Measurements from ENCODE around the gene VPS51.
A peak's percentile ranks its signal among the peaks of the same experiment; 100 is the strongest.

VPS51 gene

DNA sequence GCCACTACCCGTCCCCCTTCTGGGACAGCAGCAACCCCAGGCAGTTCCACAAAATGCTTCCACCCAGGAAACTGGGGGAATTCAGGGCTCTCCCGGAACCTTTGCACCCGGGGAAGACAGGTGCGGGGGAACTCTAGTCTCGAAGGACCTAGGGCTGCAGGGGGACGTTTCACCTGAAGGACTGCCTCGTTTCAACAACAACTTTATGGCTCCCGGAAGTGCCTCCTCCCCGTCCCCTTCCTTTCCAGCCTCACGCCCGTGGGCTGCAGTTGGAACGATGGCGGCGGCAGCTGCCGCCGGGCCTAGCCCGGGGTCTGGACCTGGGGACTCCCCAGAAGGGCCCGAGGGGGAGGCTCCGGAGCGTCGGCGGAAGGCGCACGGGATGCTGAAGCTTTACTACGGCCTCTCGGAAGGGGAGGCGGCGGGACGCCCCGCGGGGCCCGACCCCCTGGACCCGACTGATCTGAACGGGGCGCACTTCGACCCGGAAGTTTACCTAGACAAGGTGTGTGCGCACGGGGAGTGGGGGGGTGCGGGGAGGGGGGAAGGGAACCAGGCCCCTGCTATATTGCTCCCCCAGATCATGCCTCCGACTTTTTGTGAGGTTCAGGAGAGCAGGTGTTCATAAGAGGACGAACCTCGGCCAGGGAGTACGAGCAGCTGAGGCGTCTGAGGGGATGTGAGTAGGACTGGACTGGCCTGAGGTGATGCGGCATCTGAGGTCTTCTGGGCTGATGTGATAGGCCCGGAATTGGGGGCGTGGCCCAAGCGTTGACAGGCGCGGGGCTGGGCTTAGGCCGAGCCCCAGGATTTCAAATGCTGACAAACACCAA, at the start of gene VPS51:
VPS51 (plus strand) TSS at position 241 of the 833 bp plus-strand sequence; CDS start at position 278, 37 bp downstream.
- DNase-seq: peak; percentile 84

DNA sequence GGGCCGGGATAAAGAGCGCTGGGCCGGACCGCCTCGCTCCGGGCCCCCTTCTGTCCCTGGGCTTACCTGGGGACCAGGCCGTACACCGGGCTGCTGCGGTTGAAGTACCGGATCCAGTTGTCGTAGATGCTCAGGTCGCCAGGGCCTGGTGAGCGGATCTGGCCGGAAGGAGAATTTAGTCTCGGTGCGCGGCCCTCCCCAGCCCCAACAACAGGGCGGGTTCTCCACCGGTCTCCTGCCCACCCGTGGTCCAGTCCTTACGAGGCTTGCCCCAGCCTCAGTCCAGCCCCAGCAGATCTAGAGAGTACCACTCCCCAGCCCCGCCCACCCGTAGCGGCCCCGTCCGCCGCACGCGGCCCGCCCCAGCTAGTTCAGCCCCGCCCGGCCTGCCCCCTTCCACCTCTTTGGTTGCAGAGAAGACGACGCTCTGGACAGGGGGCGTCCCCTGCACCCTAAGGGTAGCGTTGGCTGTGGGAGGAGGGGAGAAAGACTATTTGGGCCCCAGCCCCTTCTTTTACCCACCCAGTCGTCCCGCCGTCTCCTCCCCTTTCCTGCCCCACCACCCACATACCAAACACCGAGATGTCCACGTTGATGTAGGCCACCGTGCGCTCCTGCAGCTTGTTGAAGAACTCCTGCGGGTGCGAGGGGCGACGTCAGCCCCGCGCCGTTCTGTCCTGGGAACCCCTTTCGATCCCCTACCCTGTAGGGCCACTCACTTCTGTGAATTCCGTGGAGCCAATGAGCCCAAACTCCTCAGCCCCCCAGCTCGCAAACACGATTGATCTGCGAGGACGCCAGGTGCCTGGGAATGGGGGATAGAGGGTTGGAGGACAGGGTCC, 48.2 kb upstream of the VPS51 start:
- DNase-seq: no peak

DNA sequence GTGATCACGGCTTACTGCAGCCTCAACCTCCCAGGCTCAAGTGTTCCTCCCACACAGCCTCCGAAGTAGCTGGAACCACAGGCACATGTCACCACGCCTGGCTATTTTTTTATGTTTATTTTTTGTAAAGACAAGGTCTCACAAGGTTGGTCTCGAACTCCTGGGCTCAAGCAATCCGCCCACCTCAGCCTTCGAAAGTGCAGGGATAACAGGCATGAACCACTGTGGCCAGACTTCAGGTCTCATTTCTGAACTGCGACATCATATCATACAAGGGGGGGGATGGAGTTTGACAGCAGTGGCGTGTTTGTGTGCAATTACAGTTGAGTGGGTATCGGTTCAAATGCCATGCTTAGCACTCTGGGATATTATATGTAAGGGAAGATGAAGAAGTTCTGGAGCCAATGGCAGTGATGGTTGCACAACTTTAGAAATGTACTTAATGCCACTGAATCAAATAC, 44.6 kb upstream of the VPS51 start:
- DNase-seq: no peak

DNA sequence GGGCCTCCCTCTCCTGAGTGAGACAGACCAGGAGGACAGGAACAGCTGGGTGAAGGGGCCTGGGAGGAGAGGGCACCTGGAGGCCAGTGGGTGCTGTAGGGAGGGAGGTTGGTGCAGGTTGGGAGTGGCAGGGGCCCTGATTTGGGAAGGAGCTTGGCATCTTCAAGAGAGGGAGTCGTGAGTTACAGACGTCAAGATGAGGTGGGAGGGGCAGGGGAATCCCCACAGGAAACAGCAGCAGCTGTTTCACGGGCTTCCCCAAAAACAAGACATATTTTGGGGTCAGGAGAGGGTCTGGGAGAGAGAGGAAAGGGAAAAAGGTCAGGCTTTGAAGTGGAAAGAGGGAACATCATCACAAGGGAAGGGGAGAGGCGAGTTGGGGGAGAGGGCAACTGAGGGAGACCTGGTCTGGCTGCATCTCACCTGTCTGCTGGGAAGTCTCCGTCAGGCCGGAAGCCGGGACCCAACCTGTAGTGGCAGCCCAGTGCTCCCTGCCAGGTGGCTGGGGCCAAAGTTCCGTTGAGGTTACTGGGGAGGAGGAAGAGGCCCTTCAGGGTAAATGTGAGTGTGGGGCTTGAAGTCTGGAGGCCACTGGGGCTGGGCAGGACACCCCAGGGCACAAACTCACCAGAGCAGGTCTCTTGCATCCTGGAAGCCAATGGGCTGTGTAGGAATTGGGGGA, 42.0 kb upstream of the VPS51 start:
- no peak for DNase-seq

DNA sequence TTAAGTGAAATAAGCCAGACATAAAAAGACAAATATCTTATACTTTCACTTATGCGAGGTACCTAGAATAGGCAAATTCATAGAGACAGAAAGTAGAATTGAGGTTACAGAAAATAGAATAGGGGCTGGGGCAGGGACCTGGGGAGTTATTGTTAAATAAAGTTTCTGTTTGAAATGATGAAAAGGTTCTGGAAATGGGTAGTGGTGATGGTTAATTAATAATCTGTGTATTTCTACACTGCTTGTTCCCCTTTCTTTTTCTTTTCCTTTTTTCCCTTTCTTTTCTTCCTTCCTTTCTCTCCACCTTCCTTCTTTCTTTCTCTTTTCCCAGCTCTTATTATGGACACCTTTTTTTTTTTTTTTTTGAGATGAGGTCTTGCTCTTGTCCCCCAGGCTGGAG, 40.5 kb upstream of the VPS51 start:
- no peak for DNase-seq

DNA sequence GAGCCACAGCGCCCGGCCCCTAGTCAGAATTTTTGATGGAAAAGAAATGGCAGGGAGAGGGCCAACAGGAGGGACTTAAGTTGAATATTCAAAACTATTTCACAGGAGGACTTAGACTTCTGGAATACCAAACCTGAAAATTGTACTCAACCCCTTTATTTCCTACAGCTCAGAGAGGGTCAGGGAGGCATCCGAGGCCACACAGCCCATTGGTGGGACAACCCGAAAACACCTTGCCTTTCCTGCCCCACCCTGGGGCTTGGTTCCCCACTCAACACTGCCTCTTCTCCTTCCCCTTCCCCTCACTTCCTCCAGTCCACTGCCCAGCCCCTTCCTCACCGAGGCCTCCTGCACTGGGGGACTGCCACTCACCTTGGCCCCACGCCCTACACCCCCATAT, 39.0 kb upstream of the VPS51 start:
- no peak for DNase-seq

DNA sequence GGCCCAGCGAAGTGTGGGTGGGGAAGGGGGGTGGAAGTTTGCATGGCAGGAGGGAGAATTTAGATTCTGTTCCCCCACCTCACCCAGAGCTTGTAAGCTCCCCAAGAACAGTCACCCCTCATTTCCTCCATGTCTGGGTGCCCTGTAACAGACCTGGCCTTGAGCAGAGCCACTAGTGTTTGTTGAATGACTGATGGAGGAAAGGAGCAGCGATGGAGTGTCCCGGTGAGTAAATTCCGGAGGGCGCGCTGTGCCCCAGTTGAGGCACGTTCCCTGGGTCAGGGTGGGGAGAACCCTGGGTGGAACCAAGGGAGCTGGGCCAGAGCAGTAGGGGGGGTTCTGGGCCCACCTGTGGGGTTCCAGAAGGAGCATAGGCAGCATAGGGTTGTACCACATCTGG, 38.5 kb upstream of the VPS51 start:
- DNase-seq: no peak

DNA sequence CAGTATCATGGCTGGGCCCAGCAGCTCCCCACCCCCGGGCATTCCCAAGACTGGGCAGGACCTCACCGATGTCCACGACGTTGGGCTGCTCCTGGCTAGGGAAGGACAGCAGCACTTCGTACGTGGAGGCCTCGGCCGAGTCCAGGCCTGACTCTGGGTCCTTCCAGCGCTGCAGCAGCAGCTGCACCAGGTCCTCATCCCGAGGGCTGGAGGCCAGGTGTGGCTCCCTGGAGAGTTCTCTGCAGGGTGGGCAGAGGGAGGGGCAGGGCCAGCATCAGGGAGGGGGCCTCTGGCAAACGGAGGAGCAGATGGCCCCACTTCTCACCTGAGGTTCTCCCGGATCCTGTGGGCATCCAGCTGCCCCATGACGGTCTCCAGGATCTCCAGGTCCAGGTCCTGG, 38.0 kb upstream of the VPS51 start:
- DNase-seq: no peak

DNA sequence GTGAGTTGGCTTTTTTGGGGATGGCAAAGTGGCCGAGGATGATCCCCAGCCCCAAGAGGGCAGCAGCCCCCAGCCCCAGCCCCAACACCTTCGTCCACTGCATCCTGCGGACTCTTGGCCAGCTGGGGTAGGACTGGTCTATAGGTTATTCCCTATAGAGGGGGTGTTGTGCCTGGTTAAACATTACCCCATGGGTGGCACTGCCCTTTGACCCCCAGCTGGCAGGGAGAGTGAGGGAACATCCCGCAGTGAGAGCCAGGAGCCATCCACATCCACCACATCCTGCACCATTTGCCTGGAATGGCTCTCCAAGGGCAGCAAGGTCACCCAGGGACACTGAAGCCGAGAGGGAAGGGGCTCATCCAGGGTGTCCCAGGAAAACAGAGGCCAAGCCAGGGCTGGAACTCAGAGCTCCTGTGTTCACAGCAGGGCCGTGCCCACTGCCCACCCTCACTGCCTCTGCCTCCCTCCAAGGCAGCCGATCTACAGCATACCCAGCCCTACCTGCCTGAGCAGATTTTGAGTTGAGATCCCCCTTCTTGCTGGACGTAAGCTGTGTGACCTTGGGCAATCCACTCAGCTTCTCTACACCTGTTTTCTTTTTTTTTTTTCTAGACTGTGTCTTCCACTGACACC, 37.5 kb upstream of the VPS51 start, which contains the start of gene NAALADL1:
NAALADL1 (minus strand) TSS at position 135 of the 636 bp plus-strand sequence; CDS start at position 103, 32 bp downstream.
- DNase-seq: no peak

DNA sequence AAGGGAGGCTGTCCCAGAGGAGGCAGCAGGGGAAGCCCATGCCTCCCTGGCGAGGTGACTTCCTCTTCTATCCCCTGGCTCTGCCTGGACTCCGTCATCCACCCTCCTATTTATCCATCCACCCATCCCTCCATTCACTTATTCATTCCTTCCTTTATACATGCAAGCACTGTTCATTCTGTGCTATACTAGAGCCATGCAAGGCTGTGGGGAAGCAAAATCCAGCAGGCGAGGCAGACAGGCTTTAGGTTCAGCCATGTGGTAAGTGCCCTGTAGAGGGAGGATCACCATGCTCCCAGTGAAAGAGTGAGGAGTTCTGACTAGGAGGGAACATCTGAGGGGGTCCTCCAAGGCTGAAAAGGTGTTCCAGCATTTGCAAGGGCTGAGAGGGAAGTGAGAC, 36.5 kb upstream of the VPS51 start:
- no peak for DNase-seq

DNA sequence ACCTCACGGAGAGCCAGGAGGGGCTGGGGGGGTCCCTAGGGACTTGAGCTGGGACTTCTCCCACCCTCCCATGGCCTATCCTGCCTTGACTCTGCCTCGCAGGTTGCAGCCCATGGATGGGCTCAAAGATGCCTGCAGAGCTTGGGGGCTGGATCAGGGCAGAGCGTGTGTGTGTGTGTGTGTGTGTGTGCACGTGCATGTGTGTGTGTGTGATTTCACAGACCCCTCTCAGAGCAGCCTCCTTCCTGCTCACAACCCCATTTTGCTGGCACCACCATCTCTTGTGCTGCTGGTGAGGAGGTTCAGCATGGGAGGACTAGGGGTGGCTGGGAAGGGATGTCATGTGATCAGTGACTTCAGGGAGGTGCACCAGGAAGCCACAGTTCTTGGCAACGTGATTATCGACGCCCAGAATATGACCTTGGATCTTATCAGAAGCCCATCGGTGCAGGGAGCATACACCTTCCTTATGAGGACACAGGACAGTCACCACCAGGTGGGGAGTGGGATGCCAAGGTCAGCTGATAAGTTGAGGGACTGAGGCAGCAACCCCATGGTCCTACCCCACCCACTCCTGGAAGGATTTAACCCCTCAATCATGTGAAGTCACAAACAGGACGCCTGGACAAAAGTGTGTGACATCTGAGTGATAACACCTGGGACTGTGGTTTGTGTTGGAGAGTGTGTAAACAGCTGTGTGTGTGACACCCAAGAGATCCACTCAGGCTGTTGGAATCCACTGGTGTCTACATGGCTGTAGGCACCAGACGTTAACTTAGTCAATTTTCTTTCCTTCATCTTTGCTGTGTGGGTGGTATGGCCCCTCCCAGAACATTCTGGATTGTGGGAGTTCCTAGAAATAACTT, 35.8 kb upstream of the VPS51 start:
- no peak for DNase-seq

DNA sequence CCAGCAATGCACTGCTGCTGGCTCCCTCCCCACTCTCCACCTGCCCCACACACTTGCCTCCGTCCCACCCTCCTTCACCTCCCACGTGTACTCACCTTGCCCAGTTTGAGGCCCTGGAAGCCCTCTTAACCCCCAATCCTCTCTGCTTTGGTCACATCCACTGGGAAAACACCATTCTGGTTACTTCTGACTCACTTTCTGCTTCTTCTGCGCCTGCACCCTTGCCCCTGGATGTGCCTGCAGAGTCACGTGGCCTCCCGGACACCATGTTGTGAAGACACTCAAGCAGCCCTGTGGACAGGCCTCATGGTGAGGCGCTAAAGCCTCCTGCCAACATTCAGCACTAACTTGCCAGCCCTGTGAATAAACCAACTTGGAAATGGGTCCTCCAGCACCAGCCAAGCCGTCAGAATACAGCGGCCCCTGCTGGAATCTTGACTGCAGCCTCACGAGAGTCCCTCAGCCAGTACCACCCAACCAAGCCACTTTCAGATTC, 35.1 kb upstream of the VPS51 start:
- DNase-seq: no peak

DNA sequence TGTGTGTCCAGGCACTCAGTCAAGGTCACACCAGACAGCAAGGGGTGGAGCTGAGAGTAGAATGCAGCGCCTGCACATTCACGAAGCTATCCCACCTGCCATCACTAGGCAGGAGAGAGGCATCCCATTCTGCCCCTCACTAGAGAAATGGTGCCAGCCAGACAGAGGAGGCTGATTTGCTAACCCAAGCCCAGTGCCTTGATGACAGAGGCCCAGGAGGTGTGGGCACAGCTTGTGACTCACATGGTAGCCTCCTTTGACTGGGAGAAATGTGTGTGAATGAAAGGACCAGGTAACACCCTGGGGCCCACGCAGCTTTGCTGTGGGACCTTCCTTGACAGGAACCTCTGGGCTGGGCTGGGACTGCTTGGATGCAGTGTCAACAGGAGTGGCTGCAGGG, 32.5 kb upstream of the VPS51 start:
- DNase-seq: no peak

DNA sequence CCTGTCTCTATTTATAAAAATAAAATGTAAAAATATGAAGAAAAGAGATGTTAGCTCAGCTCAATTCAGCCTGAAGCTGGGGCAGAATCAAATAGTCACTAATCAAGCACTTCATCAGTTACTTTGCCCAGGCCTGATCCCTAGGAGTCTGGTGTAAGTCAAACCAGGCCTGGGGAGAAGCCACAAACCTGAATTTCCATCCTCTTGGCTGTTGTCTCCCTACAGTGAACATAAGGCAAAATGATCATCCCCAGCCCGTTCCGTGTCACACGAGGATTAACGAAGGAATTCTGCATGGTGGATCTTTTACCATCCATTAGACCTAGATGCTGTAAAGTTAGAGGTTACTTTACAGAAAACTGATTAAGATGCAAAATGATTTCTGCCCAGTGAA, 31.2 kb upstream of the VPS51 start:
- no peak for DNase-seq

DNA sequence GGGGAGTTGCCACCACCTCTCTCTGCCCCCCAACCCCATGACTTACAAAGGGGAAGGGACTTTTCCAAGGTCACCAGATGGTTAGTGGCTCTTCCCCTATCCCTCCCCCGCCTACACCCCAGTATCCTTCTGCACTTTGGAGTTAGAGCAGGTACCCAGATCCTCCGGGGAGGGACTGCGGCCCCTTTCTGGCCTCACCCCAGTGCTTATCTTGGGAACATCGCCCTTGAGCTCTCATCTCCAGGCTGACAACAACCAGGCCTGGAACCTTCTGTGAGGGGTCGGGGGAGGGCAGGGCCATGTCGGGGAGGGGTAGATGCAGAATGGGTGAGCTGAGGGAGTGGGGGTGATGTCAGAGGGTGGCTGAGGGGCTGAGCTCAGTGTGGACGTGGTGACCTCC, 30.2 kb upstream of the VPS51 start:
- no peak for DNase-seq

DNA sequence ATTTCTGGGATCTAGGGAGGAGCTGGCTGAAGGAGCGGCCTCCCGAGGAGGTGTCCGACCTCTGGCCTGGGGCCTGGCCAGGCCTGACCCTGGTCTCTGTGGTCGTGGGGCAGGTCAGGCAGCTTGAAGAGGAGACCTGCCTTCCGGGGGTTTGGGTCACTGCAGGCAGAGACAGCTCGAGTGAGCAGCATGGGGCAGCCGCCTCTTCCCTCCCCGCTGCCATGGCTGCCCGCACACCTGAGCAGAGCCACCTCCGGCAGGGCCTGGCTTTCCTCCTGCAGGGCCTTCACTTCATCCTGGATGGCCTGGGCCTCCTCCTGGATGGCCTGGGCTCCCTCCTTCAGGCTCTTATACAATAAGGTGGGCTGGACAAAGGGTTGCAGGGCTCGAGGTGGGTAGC, 29.7 kb upstream of the VPS51 start:
- no peak for DNase-seq

DNA sequence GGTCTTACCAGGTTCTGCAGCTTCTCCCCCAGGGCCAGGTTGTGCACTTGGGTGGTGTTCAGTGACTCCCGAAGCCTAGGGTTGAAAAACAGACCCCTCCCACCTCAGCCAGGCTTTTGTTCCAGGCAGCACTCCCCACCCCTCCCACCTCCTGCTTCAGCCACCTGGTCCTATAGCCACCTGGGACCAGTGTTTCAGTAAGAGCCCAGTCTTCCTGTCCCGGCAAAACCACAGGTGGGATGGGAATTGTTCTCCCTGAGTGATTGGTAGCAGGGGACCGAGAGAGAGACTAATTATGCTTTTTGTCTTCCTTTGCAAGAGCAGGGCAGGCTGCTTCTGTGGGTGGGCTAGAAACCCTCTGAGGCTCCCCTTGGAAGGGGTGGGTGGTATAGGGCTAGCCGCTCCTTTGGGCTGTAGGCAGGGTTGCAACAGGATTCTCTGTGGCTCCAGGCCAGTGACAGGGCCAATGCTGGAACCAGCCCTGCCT, 29.2 kb upstream of the VPS51 start:
- no peak for DNase-seq

DNA sequence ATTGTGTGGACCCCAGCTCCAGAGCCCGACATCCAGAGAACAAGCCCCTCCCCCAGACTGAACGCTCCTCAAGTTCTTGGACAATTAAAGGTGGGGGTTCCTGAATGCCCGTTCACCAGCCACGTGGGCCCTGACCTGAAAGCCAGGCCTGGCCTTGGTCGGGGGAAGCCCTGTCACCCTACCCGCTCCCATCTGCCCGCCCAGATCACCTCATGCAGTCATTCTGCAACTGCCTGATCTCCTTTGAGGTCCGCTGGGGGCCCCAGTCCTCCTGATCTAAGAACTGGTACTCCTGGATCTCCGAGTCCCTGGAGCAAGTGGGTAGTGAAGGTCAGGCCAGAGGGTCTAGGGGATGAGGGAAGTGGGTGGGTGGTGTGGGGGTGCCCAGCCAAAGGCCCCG, 28.6 kb upstream of the VPS51 start:
- no peak for DNase-seq

DNA sequence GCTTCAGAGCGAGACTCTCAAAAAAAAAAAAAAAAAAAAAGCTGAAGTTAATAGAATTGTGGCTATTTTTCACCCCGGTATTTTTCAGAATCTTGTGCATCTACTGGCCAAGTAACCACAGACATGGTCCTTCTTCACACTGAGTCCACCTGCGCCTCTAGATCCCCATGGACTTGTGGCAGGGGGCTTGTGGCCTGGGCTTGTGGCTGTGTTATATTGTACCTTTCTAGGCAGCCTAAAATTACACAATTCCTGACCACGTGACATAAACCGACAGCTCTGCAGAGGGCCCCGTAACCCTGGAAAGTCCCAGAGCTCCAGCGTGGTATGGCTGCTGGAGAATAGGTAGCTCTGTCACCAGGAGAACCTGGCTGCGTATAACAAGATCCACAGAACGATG, 26.8 kb upstream of the VPS51 start:
- DNase-seq: no peak

DNA sequence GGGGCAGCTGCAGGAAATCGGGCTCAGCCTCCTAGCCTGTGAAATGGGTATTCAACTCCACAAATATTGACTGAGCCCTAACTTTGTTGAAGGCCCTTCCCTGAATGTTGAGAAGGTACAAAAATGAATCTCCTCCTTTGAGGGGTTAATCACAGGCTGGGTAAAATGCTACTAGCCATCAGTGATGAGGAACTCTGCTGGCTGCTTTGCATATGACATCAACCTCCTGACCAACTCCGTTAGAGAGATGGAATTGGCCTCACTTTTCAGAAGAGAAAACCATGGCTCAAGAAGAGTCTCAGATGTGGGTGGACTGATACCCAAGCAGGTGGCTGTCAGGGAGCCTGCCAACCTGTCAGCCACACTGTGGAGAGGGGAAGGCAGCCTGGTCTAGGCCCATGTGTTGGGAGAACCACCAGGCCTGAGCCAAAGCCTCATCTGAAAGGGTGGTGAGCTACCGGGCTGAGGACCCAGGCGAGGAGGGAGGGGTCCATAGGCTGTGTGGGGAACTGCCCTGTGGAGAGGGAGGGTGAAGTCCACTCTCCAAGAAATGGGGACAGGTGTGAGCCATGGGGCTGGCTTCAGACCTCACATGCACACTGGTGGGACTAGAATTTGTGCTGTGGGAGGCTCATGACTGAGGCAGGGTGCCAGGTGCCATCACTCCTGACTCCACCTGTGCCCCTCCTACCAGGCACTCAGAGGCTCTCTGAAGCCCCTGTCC, 23.9 kb upstream of the VPS51 start:
- DNase-seq: no peak

DNA sequence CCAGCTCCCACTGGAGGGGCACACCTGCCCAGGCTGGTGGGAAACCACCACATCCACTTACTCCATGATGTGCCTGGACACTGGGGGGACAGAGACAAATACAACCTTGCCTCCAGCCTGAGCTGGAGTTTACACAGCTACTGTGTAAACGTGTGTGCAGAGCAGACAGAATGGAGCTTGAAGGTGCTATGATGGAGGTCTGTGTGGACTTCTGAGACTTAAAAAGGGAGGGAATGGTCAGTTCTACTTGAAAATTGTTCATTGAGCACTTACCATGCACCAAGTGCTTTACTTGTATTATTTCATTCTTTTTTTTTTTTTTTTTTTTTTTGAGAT, 23.4 kb upstream of the VPS51 start:
- DNase-seq: no peak

Data from NCI-H1105 treated with DMSO at 0.1 percent for 48 hours (cell line).